ENCODE measurements around the gene PRKCA. TPM values are rescaled to one million over a fixed set of nuclear protein-coding genes. Genes with fewer than 3 reads are reported as not detected.
"Not testable (repeated sequence)": the region's sequence is repeated elsewhere in the genome, so short reads cannot be mapped to it uniquely, and the experiment has no call there.

The PRKCA gene
- total RNA-seq, 2 donors from 2014 or later = 6.4 to 7.7 TPM

DNA sequence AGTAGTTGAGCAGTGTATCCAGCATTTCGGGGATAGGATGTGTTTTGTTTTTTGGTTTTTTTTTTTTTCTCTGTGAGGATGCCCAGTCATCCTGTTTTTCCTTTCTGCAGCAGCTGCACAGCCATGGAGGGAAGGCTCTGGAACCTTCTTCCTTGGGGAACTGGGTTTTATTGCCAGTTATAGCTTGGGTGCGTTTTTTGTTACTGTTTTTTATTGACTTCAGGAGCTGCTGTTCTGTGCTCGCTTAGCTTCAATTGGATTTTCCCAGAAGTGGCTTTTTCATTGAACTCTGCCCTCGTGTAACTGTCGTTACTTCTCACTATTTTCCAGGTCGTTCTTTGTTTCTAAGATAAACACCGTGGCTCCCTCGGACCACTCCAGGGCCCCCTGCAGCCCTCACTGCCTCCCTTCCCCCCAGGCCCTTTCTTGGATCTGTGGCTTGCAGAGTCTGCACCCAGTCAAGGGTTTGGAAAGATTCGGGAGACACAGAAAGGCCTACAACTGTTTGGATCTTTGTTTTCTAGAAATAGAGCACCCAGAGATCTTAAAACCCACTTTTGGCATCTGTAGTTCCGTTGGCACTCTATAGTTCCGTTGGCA, 412.8 kb downstream of the PRKCA start:
- intact Hi-C loops (cut with DNase I) = loop anchor here (5.0 to 10.0 kb wide), 3 partner anchors 60 to 580 kb away; no protein-coding TSS in a partner anchor

DNA sequence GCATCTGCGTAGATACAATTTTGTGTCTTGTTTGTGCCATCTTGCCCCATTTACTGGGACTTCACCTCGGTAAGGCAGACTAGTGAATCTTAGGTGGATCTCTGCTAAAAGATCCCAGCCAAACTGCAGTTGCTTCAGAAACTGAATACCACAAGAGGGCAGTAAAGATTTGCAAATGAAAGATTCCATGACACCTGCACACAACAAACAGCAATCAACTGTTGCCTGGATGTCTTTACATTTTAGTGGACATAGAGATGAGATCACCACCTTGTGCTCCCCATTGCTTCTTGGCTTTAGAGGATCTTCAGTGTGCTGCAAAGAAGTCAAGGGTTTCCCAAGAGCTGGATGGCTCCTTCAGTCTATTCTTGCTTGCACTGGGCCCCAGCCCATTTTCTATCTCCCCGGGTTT, 413.3 kb downstream of the PRKCA start:
- ATAC-seq (peak; percentile 35 to 56), DNase-seq (no peak)
- intact Hi-C loops (cut with DNase I) = loop anchor here (1.0 to 10.0 kb wide), 4 partner anchors 59 to 579 kb away; no protein-coding TSS in a partner anchor

More for the DNA sequence above, 412.8 kb downstream of the PRKCA start:
- DNase-seq = no peak
- ATAC-seq = no peak

DNA sequence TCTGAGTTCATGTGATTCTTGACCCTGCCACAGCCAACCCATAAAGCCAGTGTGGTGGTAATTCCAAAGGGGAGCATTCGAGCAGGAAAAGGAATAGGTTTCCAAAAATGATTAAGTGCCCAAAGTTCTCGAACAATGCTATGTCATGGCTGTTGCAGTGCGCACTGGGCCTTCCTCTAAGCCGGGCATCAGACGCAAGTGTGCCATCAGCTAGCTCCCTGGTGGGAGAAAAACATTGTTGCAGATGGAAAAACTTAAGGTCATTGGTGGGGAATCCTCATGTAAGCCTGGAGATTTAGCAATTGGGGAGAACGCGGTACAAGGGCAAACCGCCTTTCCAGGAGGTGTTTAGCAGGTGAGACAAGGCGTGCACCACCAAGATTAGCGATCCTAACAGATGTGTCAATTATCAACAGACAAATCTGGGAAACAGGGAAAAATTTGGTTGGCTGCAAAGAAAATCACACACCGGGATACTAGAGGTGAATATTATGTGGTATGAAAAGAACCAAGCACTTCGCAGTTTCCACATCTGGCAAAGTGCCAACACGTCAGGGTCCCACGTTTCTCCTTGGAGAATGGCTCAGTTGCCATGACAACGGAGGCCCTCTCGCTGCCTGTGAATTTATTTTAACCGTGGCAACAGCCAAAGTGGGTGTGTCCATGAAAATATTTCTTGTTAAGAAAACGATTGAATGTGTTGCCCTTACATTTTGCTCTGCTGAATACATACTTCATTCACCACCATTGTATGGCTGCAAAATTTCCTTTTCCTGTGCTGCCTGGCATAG, 414.0 kb downstream of the PRKCA start:
- DNase-seq (no peak), ATAC-seq (no peak)
- intact Hi-C loops (cut with DNase I) = loop anchor here (1.0 to 10.0 kb wide), 4 partner anchors 58 to 578 kb away; no protein-coding TSS in a partner anchor

DNA sequence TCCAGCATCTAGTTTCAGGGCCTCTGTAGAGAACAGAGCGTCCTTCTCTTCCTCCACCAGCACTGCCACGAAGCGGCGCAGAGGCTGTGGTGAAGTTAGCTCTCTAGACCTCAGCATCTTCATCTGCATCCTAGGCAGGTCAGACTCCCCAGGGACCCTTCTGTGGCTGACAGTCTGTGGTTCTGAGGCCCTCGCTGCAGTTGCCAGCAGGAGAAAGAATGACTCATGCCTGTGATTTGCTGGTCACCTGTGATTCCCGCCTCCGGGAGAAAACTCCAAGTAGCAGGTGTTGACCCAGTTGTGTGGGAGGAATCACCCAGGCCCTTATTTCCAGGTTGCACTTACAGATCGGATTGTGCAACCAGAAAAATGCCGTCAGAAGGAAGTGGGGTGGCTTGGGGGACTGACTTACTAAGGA, 415.2 kb downstream of the PRKCA start:
- ATAC-seq (no peak), DNase-seq (no peak)
- intact Hi-C loops (cut with DNase I) = loop anchor here (5.0 to 10.0 kb wide), 3 partner anchors 57 to 577 kb away; no protein-coding TSS in a partner anchor

DNA sequence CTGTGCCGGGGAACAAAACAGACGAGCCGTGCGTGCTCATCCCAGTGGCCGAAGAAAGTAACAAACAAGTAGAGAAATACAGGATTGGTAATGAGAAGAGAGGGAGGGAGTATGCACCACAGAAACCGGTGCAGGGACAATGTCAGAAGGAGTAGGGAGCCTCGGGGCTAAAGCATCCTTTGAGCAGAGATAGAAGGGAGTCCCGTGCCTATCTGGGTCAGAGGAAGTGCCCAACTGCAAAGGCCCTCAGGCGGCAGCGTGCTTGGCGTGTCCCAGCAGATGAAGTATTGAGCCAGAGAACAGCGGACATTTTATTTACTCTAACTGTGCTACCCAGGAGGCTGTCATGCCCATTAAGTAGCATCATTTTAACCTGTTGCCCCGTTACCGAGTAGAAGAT, 417.6 kb downstream of the PRKCA start:
- no peak for ATAC-seq
- no peak for DNase-seq
- intact Hi-C loops (cut with DNase I) = loop anchor here in 1 of 2 donors (10.0 kb wide), 1 partner anchor 435 kb away; no protein-coding TSS in a partner anchor

DNA sequence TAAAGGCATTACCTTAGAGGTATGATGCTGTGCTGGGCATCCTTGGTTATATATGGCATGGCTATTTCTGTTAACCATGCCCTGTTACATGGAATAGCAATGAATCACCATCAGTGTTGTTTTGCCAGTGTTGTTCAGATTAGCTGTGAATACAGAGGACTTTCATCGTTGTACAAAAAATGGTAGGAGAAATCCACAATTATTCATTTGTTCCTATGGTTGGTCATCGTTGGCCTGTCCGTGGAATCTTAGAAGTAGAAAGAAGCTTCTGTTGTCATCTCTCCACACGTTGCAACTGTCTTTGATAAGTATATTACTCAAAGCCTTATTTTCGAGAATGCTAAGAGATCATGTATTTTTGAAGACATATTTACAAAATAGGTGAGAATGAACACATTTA, 418.2 kb downstream of the PRKCA start:
- ATAC-seq = no peak
- DNase-seq = no peak
- intact Hi-C loops (cut with DNase I) = loop anchor here in 1 of 2 donors (10.0 kb wide), 1 partner anchor 434 kb away; no protein-coding TSS in a partner anchor

DNA sequence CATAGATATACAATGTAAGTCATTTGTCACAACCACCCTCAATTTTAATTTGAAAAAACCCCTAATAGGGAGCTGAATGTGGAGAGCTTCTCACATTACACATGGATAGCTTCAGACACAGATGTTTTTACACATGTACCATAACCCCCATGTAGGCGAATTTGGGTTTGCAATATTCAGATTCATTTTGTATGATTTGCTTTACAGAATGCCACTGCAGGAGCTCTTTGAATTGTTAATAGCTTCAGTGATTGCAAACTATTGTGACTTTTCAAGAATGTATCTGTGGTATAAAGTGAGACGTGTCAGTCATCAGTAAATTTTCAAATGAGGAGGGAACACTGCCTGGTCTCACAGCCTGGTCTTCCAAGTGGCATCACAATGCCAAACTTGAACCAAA, 419.9 kb downstream of the PRKCA start:
- DNase-seq (no peak), ATAC-seq (no peak)
- intact Hi-C loops (cut with DNase I) = loop anchor here in 1 of 2 donors (10.0 kb wide), 1 partner anchor 432 kb away; no protein-coding TSS in a partner anchor

DNA sequence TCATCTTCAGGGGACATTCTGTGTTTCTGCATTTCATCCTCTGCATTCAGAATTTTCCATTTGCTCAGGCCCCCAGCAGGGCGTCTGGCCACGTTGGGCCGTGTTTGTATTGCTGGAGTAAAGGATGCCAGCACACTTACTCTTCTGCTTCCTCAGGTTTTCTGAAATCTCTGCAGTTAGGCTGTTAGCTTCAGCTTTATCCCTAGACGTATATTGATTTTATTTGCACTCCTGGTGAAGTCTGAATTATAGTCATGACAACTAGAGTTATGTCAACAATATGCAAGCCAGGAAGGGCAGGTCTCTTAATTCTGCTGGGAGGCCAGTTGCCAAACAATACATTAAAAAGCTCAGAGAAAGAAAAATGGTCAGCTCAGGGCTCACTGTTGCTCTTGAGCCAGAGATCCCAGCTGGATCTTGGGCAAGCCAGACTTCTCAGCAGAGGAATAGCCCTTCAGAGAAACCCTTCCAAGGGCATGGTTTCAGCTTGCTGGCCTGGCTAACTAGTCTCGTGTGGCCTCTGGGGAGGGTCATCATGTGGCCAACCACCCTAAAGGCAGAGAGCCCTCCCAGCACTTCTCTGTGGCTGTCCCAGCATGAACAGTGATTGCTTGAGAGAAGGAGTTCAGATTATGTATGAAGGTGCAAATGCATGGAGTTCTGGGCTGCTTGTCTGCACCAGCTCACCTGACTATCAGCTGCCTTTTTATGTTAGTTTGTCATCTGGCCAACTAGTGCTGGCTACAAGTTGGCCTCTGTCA, 422.3 kb downstream of the PRKCA start:
- ATAC-seq = peak; percentile 49 to 83
- intact Hi-C loops (cut with DNase I) = loop anchor here in 1 of 2 donors (10.0 kb wide), 1 partner anchor 430 kb away; no protein-coding TSS in a partner anchor
- no peak for DNase-seq

DNA sequence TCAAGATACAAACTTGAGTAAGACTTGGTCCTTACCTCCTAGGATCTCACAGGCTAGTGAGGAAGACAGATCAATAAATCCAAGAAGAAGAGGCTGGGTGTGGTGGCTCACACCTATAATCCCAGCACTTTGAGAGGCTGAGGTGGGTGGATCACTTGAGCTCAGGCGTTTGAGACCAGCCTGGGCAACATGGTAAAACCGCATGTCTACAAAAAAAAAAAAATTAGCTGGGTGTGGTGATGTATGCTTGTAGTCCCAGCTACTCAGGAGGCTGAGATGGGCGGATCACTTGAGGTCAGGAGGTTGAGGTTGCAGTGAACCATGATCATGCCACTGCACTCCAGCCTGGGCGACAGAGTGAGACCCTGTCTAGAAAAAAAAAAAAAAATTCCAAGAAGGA, 423.0 kb downstream of the PRKCA start:
- ATAC-seq, DNase-seq: not testable (repeated sequence)
- intact Hi-C loops (cut with DNase I) = loop anchor here in 1 of 2 donors (10.0 kb wide), 1 partner anchor 429 kb away; no protein-coding TSS in a partner anchor

DNA sequence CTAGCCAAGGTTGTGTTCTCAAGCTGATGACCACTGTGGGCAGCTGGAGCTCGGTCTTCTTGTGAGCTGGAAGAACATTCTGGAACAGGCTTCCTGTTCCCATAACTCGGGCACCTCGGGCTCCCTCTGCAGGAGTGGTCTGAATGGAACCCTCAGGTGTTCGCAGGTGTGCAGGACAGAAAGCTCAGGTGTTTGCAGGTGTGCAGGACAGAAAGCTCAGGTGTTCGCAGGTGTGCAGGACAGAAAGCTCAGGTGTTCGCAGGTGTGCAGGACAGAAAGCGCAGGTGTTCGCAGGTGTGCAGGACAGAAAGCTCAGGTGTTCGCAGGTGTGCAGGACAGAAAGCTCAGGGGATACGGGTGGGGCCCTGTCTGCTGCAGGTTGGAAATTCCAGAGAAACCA, 423.5 kb downstream of the PRKCA start:
- no peak for DNase-seq
- intact Hi-C loops (cut with DNase I) = loop anchor here in 1 of 2 donors (10.0 kb wide), 1 partner anchor 429 kb away; no protein-coding TSS in a partner anchor
- no peak for ATAC-seq

DNA sequence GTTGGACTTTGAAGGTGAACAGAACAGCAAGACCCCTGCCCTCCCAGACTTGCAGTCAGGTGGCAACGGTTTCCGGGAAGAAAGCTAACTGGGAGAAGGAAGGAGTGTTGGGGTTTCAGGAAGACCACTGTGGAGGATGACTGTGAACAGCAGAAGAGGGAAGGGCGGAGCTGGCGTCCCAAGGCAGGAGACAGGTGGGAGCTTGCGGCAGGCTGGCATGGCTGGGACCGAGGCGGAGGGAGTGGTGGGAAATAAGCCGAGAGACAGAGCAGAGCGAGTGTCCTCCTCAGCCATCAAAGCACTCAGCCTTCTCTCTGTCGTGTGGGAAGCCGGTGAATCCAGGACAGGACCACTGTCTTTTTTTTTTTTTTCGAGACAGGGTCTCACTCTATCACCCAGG, 424.0 kb downstream of the PRKCA start:
- DNase-seq (no peak), ATAC-seq (no peak)
- intact Hi-C loops (cut with DNase I) = loop anchor here in 1 of 2 donors (10.0 kb wide), 1 partner anchor 428 kb away; no protein-coding TSS in a partner anchor

DNA sequence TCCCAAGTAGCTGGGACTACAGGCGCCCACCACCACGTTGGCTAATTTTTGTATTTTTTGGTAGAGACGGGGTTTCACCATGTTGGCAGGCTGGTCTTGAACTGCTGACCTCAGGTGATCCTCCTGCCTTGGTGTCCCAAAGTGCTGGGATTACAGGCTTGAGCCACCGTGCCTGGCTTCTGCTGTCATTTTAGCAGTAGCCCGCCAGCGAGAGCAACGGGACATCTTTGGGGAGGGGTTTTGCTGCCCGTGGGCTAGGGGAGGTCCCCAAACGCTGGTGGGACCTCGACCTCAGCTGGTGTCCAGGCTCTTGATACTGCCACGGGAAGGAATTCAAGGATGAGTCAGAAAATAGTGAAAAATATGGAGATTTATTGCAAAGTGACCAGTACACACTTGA, 424.4 kb downstream of the PRKCA start:
- DNase-seq = no peak
- intact Hi-C loops (cut with DNase I) = loop anchor here in 1 of 2 donors (10.0 kb wide), 1 partner anchor 428 kb away; no protein-coding TSS in a partner anchor

DNA sequence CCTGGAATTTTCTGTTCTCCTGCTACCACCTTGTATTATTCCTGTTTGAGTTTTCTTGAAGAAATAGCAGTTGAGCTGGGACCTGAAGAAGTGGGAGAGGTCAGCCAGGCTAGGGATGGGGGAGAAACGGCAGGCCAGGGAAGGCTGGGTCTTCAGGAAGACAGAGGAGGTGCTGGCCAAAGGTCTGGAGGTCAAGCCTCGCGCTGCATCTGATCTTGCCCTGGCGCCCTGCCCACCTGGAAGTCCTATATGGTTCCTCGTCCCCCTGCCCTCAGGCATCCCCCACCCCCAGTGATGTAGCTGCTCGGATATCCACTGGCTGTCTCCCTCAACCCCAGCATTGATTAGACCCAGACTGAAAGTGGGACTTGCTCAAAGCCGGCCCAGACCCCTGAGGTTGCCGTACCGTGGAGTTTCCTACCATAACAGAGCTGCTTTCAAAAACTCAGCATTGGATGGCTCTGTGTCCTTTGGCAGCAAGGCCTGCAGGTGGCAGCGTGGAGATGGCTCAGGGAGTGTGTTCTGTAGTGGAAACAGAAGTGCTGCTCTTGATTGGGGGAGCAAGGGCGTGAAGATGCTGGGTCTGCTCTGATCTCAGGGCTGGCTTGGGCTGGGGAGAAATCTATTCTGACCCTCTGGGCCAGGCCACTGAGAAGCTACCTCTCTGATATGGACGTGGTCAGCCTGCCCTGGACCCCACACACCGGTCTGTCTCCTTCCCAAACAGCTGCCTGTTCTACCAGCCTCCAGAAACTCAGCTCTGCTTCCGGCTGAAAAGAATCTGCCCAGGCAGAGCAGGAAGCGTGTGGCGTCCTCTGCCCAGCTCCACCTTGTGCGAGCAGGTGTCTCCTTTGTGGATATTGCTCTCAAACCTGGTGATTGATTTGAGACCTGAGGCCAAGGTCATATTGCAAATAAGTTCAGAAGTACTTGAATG, 425.5 kb downstream of the PRKCA start:
- DNase-seq (peak; percentile 58), ATAC-seq (peak; percentile 66 to 80)
- intact Hi-C loops (cut with DNase I) = loop anchor here in 1 of 2 donors (10.0 kb wide), 1 partner anchor 427 kb away; no protein-coding TSS in a partner anchor

More for the DNA sequence above, 424.4 kb downstream of the PRKCA start:
- ATAC-seq = no peak

DNA sequence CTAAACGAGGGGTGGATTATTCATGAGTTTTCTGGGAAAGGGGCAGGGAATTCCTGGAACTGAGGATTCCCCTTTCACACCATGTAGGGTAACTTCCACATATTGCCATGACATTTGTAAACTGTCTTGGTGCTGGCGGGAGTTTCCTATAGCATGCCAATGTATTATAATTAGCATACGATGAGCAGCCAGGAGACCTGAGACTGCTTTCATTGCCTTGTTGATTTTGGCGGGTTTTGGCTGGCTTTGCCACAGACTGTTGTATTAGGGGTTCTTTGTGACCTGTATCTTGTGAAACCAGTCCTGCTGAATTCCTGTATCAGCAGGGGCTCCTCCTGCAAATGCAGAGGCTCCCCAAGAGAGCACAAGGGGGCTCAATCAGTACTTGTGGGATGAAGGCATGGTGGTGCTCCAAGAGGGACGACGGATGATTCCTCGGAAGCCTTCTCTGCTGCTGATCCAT, 428.1 kb downstream of the PRKCA start:
- ATAC-seq = no peak
- no peak for DNase-seq
- intact Hi-C loops (cut with DNase I) = loop anchor here in 1 of 2 donors (10.0 kb wide), 1 partner anchor 244 kb away; no protein-coding TSS in a partner anchor

DNA sequence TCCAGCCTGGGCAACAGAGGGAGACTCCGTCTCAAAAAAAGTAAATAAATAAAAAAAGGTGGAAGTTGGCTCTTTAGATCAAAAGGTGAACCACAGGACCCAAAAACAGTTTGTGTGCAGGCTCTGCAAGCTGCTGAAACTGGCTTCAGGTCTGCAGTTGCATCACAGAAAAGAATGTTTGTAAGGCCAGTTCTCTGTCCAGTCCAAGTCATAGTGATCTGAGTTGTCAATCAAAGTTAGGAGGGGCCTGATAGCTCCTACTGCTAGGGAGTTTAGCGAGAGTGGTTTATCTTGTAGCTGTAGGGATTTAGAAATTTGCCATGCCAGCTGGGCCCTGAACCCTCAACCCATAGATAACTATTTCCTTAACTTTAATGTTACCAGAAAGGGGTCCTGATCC, 431.3 kb downstream of the PRKCA start:
- ATAC-seq (peak in 1 of 2 donors; percentile 67), DNase-seq (no peak)
- intact Hi-C loops (cut with DNase I) = loop anchor here in 1 of 2 donors (10.0 kb wide), 1 partner anchor 241 kb away; no protein-coding TSS in a partner anchor

DNA sequence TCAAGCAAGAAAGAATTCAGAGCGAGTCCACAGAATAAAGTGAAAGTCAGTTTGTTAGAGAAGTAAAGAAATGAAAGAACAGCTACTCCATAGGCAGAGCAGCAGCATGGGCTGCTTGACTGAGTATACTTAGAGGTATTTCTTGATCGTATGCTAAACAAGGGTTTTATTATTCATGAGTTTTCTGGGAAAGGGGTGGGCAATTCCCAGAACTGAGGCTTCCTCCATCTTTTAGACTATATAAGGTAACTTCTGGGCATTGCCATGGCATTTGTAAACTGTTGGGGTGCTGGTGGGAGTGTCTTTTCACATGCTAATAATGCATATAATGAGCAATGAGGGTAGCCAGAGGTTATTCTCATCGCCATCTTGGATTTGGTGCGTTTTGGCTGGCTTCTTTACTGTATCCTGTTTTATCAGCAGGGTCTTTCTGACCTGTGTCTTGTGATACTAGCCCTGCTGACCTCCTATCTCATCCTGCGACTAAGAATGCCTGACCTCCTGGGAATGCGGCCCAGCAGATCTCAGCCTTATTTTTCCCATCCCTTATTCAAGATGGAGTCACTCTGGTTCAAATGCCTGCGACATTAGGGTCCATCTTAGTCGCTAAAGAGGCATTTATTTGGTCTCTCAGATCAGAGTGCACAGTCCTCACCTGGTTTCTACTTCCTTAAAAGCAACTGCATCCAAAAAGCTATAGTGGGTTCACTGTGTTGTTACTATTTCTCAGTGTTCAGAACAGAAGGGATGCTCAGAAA, 432.0 kb downstream of the PRKCA start:
- DNase-seq (no peak), ATAC-seq (no peak)
- intact Hi-C loops (cut with DNase I) = loop anchor here in 1 of 2 donors (10.0 kb wide), 1 partner anchor 240 kb away; no protein-coding TSS in a partner anchor

DNA sequence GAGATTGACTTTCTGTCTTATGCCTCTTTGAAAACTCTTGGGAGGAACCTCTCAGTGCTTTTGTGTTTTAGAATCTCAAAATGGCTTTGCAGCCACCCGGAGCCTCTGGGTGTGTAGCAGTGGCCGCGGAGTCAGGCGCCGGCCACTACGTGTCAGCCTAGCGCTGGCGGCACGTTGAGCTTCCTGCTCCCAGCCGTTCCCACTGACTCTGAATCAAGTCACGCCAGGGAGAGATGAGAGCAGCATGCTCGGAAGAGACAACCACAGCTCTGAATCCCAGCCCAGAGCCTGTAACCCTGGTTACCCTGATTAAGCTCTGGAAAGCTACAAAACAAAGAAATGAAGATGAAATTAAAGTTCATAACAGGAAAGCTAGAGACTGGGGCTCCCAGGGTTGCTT, 435.1 kb downstream of the PRKCA start:
- intact Hi-C loops (cut with DNase I) = loop anchor here in 1 of 2 donors (10.0 kb wide), 1 partner anchor 237 kb away; no protein-coding TSS in a partner anchor
- peak; percentile 73 for DNase-seq

More for the DNA sequence above, 435.1 kb downstream of the PRKCA start:
- peak; percentile 90 to 97 for ATAC-seq

Measured in left cardiac atrium (tissue), 4 donors.